ENCODE results near the gene LCA5L. TPM values are rescaled to one million over a fixed set of nuclear protein-coding genes. Genes with fewer than 3 reads are reported as not detected.

Gene LCA5L
- total and polyA plus RNA-seq, 2 of the 13 experiments (the other 11 are each of a cell fraction or from before 2014, with no cell fraction given) = 0.13 to 0.55 TPM

- no peak for TF ChIP-seq RNF219 (CRISPR knock-in tag; IDR thresholded peaks at IDR 0.05)
- peak; percentile 61 for TF ChIP-seq KAT8 (CRISPR knock-in tag; IDR thresholded peaks at IDR 0.05)
- TF ChIP-seq, protein P1, sequence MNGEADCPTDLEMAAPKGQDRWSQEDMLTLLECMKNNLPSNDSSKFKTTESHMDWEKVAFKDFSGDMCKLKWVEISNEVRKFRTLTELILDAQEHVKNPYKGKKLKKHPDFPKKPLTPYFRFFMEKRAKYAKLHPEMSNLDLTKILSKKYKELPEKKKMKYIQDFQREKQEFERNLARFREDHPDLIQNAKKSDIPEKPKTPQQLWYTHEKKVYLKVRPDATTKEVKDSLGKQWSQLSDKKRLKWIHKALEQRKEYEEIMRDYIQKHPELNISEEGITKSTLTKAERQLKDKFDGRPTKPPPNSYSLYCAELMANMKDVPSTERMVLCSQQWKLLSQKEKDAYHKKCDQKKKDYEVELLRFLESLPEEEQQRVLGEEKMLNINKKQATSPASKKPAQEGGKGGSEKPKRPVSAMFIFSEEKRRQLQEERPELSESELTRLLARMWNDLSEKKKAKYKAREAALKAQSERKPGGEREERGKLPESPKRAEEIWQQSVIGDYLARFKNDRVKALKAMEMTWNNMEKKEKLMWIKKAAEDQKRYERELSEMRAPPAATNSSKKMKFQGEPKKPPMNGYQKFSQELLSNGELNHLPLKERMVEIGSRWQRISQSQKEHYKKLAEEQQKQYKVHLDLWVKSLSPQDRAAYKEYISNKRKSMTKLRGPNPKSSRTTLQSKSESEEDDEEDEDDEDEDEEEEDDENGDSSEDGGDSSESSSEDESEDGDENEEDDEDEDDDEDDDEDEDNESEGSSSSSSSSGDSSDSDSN (CRISPR knock-in tag; IDR thresholded peaks at IDR 0.05) = peak; percentile 92
- TF ChIP-seq ZMYM4 (CRISPR knock-in tag; IDR thresholded peaks at IDR 0.05) = peak; percentile 58; the same call in 1 of the 2 replicates
- TF ChIP-seq, protein P2, sequence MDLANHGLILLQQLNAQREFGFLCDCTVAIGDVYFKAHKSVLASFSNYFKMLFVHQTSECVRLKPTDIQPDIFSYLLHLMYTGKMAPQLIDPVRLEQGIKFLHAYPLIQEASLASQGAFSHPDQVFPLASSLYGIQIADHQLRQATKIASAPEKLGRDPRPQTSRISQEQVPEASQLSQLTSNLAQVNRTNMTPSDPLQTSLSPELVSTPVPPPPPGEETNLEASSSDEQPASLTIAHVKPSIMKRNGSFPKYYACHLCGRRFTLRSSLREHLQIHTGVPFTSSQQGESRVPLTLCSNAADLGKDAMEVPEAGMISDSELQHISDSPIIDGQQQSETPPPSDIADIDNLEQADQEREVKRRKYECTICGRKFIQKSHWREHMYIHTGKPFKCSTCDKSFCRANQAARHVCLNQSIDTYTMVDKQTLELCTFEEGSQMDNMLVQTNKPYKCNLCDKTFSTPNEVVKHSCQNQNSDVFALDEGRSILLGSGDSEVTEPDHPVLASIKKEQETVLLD (CRISPR knock-in tag; IDR thresholded peaks at IDR 0.05; ENCODE audit: low read depth) = 0 out of 2 replicates have a peak, but pooled peaks have one; percentile 36
- TF ChIP-seq ZNF44 (CRISPR knock-in tag; IDR thresholded peaks at IDR 0.05) = no peak
- 0 out of 2 replicates have a peak, but pooled peaks have one; percentile 21 for TF ChIP-seq LBX2 (CRISPR knock-in tag; IDR thresholded peaks at IDR 0.05; ENCODE audit: borderline replicate concordance)
- TF ChIP-seq RAD21 (CRISPR knock-in tag; IDR thresholded peaks at IDR 0.05) = 0 out of 2 replicates have a peak, but pooled peaks have one; percentile 5
- TF ChIP-seq, protein P3, sequence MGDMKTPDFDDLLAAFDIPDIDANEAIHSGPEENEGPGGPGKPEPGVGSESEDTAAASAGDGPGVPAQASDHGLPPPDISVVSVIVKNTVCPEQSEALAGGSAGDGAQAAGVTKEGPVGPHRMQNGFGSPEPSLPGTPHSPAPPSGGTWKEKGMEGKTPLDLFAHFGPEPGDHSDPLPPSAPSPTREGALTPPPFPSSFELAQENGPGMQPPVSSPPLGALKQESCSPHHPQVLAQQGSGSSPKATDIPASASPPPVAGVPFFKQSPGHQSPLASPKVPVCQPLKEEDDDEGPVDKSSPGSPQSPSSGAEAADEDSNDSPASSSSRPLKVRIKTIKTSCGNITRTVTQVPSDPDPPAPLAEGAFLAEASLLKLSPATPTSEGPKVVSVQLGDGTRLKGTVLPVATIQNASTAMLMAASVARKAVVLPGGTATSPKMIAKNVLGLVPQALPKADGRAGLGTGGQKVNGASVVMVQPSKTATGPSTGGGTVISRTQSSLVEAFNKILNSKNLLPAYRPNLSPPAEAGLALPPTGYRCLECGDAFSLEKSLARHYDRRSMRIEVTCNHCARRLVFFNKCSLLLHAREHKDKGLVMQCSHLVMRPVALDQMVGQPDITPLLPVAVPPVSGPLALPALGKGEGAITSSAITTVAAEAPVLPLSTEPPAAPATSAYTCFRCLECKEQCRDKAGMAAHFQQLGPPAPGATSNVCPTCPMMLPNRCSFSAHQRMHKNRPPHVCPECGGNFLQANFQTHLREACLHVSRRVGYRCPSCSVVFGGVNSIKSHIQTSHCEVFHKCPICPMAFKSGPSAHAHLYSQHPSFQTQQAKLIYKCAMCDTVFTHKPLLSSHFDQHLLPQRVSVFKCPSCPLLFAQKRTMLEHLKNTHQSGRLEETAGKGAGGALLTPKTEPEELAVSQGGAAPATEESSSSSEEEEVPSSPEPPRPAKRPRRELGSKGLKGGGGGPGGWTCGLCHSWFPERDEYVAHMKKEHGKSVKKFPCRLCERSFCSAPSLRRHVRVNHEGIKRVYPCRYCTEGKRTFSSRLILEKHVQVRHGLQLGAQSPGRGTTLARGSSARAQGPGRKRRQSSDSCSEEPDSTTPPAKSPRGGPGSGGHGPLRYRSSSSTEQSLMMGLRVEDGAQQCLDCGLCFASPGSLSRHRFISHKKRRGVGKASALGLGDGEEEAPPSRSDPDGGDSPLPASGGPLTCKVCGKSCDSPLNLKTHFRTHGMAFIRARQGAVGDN (CRISPR knock-in tag; IDR thresholded peaks at IDR 0.05) = peak; percentile 88
- TF ChIP-seq, protein P4, sequence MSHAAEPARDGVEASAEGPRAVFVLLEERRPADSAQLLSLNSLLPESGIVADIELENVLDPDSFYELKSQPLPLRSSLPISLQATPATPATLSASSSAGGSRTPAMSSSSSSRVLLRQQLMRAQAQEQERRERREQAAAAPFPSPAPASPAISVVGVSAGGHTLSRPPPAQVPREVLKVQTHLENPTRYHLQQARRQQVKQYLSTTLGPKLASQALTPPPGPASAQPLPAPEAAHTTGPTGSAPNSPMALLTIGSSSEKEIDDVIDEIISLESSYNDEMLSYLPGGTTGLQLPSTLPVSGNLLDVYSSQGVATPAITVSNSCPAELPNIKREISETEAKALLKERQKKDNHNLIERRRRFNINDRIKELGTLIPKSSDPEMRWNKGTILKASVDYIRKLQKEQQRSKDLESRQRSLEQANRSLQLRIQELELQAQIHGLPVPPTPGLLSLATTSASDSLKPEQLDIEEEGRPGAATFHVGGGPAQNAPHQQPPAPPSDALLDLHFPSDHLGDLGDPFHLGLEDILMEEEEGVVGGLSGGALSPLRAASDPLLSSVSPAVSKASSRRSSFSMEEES (CRISPR knock-in tag; IDR thresholded peaks at IDR 0.05) = no peak
- TF ChIP-seq FOXP1 (IDR thresholded peaks at IDR 0.05) = no peak
- no peak for TF ChIP-seq FOXP1 (CRISPR knock-in tag; IDR thresholded peaks at IDR 0.05)
- TF ChIP-seq ZNF143 (CRISPR knock-in tag; IDR thresholded peaks at IDR 0.05) = peak; percentile 88
- TF ChIP-seq XRCC5 (optimal IDR thresholded peaks at IDR 0.05; ENCODE audit: low read length) = peak; percentile 51
- TF ChIP-seq KMT2B (CRISPR knock-in tag; IDR thresholded peaks at IDR 0.05) = peak; percentile 46; the same call in 1 of the 2 replicates
- 0 out of 2 replicates have a peak, but pooled peaks have one; percentile 18 for TF ChIP-seq TBX2 (CRISPR knock-in tag; IDR thresholded peaks at IDR 0.05; ENCODE audit: borderline replicate concordance)
Observed at GRCh38 chr21:39445321-39446269, at the start of gene LCA5L (continued).
